Activated T-helper 17 cell treated with anti-CD3 and anti-CD28 coated beads, Interleukin-2, amount 50 U/mL, for 72 hours (primary cell): ENCODE results near the gene ZSCAN30. TPM values are rescaled to one million over a fixed set of nuclear protein-coding genes. Genes with fewer than 3 reads are reported as not detected.
"Not testable (repeated sequence)": the region's sequence is repeated elsewhere in the genome, so short reads cannot be mapped to it uniquely, and the experiment has no call there.

ENCODE experiments used
- ATAC-seq: fragments of 150-1000 bp; cut with Tn5 transposase; replicated peaks from 2 replicates; pipeline ENCODE4 v1.10.0; 2021; ENCODE audit warnings: mild to moderate bottlenecking, moderate library complexity
- H3K27ac Mint-ChIP-seq: one replicate; pipeline ENCODE4 v1.8.0; 2022; ENCODE audit warnings: mixed read lengths
- H3K27me3 Mint-ChIP-seq: one replicate; pipeline ENCODE4 v1.8.0; 2022; ENCODE audit warnings: mixed read lengths
- H3K36me3 Mint-ChIP-seq: one replicate; pipeline ENCODE4 v1.8.0; 2022; ENCODE audit warnings: low read depth, mild to moderate bottlenecking, mixed read lengths
- H3K4me1 Mint-ChIP-seq: one replicate; pipeline ENCODE4 v1.8.0; 2022; ENCODE audit warnings: mixed read lengths
- H3K4me3 Mint-ChIP-seq: one replicate; pipeline ENCODE4 v1.8.0; 2022; ENCODE audit warnings: mild to moderate bottlenecking, mixed read lengths
- H3K9me3 Mint-ChIP-seq: one replicate; pipeline ENCODE4 v1.8.0; 2022; ENCODE audit warnings: mixed read lengths
- total RNA-seq, 2 donors: library from RNA; stranded (reverse); gene quantifications; one replicate each; pipeline ENCODE4 v1.2.3, GENCODE V29; 2022

ZSCAN30 gene
- total RNA-seq, 2 donors from 2014 or later = 12.8 to 25.8 TPM

GRCh38 chr18:35236571-35237363 is 53.3 kb downstream of the ZSCAN30 start:
- no peak for ATAC-seq
- H3K4me1 Mint-ChIP-seq = no peaks in the 10 kb centered on the region
- H3K9me3 Mint-ChIP-seq = no peaks in the 10 kb centered on the region
- no peak overlapping the region for H3K27ac Mint-ChIP-seq
- H3K4me3 Mint-ChIP-seq = no peak overlapping the region
- H3K27me3 Mint-ChIP-seq = no peaks in the 10 kb centered on the region
- peaks cover 11% of the 10 kb centered on the region for H3K36me3 Mint-ChIP-seq

DNA sequence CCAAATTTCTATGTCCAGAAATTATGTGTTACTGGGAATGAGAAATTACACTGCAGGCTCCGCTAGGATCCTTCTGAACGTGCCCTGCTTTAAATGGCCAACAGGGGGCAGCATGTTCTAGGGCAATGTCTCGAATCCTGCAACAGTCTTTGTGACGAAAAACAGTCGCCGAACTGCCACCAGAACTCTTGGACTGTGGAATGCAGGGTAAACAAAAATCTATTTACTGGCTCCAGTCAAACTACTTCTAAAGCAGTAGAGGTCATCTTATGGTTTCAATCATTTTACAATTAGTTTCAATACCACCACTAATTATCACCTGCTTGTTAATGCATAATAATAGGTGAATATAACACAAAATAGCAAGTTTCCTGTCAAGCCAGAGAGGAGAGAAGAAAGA is 59.0 kb downstream of the ZSCAN30 start:
- Mint-ChIP-seq H3K27ac (peak overlapping the region; percentile 88), H3K27me3 (peaks cover 3% of the 10 kb centered on the region), H3K4me3 (peak overlapping the region; percentile 73), H3K9me3 (no peaks in the 10 kb centered on the region), H3K4me1 (peaks cover 4% of the 10 kb centered on the region), H3K36me3 (no peaks in the 10 kb centered on the region)
- peak; percentile 84 for ATAC-seq

DNA sequence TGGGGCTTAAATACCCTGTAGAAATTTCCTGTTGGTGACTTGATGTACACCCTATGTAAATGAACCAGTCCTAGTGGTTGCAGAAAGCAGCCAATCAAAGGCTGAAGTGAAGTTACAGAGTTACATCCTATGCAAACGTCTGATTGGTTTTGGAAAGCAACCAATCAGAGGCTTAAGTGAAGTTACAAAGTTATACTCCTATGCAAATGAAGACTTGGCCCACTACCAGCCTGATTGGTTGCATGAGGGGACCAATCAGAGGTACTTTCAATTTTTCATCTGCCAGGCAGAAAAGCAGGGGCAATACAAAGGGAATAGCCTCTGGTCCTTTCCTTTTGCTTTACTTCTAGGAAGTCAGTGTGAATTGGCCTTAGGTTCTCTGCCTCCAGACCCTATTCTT is 62.8 kb downstream of the ZSCAN30 start:
- Mint-ChIP-seq H3K36me3 (no peaks in the 10 kb centered on the region), H3K4me1 (peaks cover 4% of the 10 kb centered on the region), H3K4me3 (no peak overlapping the region), H3K9me3 (no peaks in the 10 kb centered on the region), H3K27me3 (peaks cover 3% of the 10 kb centered on the region), H3K27ac (no peak overlapping the region)
- ATAC-seq = peak; percentile 39

DNA sequence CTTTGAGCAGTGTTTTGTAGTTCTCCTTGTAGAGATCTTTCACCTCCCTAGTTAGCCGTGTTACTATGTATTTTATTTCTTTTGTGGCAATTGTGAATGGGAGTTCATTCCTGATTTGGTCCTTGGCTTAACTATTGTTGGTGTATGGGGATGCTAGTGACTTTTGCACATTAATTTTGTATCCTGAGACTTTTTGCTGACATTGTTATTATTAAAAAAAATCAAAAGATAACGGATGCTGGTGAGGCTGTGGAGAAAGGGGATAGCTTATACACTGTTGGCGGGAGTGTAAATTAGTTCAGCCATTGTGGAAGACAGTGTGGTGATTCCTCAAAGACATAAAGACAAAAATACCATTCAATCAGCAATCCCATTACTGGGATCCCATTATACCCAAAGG is 66.2 kb downstream of the ZSCAN30 start:
- no peak for ATAC-seq
- H3K36me3 Mint-ChIP-seq = no peaks in the 10 kb centered on the region

GRCh38 chr18:35220424-35220823 is 69.6 kb downstream of the ZSCAN30 start:
- H3K36me3 Mint-ChIP-seq = no peaks in the 10 kb centered on the region
- H3K27me3 Mint-ChIP-seq = no peaks in the 10 kb centered on the region
- no peaks in the 10 kb centered on the region for H3K9me3 Mint-ChIP-seq
- H3K27ac Mint-ChIP-seq = no peak overlapping the region
- ATAC-seq = no peak
- H3K4me1 Mint-ChIP-seq = no peaks in the 10 kb centered on the region
- H3K4me3 Mint-ChIP-seq = no peak overlapping the region

More for the DNA sequence above, 66.2 kb downstream of the ZSCAN30 start:
- H3K9me3 Mint-ChIP-seq = no peaks in the 10 kb centered on the region
- H3K27ac Mint-ChIP-seq = no peak overlapping the region
- no peak overlapping the region for H3K4me3 Mint-ChIP-seq
- no peaks in the 10 kb centered on the region for H3K4me1 Mint-ChIP-seq
- H3K27me3 Mint-ChIP-seq = no peaks in the 10 kb centered on the region

- ATAC-seq, H3K4me1 Mint-ChIP-seq, H3K9me3 Mint-ChIP-seq, H3K4me3 Mint-ChIP-seq, H3K36me3 Mint-ChIP-seq, H3K27me3 Mint-ChIP-seq, H3K27ac Mint-ChIP-seq: not testable (repeated sequence)
These were observed 70.7 kb downstream of the ZSCAN30 start for GRCh38 chr18:35219331-35219730.

GRCh38 chr18:35216611-35217010 is 73.4 kb downstream of the ZSCAN30 start:
- not testable (repeated sequence) for H3K4me3 Mint-ChIP-seq, H3K9me3 Mint-ChIP-seq, H3K4me1 Mint-ChIP-seq, H3K27ac Mint-ChIP-seq, ATAC-seq, H3K27me3 Mint-ChIP-seq, H3K36me3 Mint-ChIP-seq

DNA sequence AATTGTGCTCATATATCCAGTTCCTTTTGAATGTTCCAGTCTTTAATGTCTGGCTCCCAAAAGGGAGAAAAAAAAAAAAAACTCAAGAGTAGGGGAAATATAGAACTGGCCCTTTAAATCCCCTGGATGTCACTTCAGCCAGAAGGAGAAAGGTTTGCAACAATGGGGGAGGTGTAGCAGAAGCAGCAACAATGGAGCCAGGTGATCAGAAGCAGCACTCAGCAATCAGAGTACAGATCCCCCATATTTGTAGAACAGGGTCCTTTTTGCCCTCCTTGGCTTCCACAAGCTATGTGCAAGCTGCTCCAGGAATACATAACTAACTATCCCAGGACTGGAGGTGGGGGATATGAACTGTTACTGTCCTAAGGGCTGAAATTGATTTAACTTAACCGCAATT is 75.0 kb downstream of the ZSCAN30 start:
- no peak overlapping the region for H3K27ac Mint-ChIP-seq
- H3K4me3 Mint-ChIP-seq = no peak overlapping the region
- no peaks in the 10 kb centered on the region for H3K36me3 Mint-ChIP-seq
- no peaks in the 10 kb centered on the region for H3K27me3 Mint-ChIP-seq
- no peaks in the 10 kb centered on the region for H3K9me3 Mint-ChIP-seq
- ATAC-seq = no peak
- no peaks in the 10 kb centered on the region for H3K4me1 Mint-ChIP-seq

DNA sequence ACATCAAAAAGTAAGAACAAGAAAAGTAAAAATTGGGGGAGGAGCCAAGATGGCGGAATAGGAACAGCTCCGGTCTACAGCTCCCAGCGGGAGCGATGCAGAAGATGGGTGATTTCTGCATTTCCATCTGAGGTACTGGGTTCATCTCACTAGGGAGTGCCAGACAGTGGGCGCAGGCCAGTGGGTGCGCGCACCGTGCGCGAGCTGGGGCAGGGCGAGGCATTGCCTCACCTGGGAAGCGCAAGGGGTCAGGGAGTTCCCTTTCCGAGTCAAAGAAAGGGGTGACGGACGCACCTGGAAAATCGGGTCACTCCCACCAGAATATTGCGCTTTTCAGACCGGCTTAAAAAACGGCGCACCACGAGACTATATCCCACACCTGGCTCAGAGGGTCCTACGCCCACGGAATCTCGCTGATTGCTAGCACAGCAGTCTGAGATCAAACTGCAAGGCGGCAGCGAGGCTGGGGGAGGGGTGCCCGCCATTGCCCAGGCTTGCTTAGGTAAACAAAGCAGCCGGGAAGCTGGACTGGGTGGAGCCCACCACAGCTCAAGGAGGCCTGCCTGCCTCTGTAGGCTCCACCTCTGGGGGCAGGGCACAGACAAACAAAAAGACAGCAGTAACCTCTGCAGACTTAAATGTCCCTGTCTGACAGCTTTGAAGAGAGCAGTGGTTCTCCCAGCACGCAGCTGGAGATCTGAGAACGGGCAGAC is 84.1 kb downstream of the ZSCAN30 start:
- H3K27ac Mint-ChIP-seq, ATAC-seq, H3K4me3 Mint-ChIP-seq, H3K9me3 Mint-ChIP-seq, H3K36me3 Mint-ChIP-seq, H3K4me1 Mint-ChIP-seq: not testable (repeated sequence)
- peaks cover 12% of the 10 kb centered on the region for H3K27me3 Mint-ChIP-seq

DNA sequence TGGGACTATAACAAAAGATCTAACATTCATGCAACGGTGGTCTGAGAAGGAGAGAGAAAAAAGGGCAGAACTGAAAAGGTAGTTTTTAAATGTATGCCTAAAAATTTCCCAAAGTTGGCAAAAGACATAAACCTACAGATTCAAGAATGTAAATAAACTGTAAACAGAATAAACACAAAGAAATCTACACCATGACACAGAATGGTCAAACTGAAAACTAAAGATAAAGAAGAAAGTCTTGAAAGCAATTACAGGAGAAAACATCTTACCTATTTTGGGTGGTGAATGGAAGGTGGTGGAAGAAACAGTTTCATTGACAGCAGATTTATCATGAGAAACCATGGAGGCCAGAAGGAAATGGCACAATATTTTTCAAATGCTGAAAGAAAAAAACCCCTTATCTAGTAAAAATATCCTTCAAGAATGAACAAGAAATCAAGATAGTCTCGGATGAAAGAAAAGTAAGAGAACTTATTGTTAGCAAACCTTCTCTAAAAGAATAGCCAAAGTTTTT is 84.8 kb downstream of the ZSCAN30 start:
- Mint-ChIP-seq H3K4me3 (no peak overlapping the region), H3K27ac (no peak overlapping the region), H3K27me3 (peaks cover 12% of the 10 kb centered on the region), H3K36me3 (no peaks in the 10 kb centered on the region), H3K9me3 (peaks cover 10% of the 10 kb centered on the region), H3K4me1 (no peaks in the 10 kb centered on the region)
- ATAC-seq = no peak

DNA sequence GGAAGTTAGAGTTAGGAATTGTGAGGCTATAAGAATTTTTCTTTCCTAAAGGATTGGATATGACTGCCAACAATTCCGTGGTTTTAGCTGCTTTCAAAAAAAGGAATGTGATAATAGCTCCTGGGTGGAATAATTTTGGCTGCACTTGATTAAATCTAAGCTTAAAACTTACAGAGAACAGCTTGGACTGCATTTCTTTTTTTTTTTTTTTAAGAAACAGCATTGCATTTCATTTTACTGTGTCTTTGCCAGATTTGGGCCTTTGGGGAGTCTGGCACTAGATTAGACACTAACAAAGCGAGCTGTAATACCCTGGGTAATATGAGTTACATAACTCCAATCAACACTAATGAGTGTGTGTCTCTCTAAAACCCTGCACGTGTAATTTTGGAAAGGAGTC is 87.0 kb downstream of the ZSCAN30 start:
- H3K9me3 Mint-ChIP-seq = peaks cover 10% of the 10 kb centered on the region
- H3K4me1 Mint-ChIP-seq = no peaks in the 10 kb centered on the region
- no peak for ATAC-seq

GRCh38 chr18:35201256-35201931 is 88.6 kb downstream of the ZSCAN30 start:
- H3K36me3 Mint-ChIP-seq = no peaks in the 10 kb centered on the region
- peaks cover 10% of the 10 kb centered on the region for H3K9me3 Mint-ChIP-seq
- H3K27ac Mint-ChIP-seq = no peak overlapping the region
- H3K4me3 Mint-ChIP-seq = no peak overlapping the region
- ATAC-seq = no peak
- no peaks in the 10 kb centered on the region for H3K4me1 Mint-ChIP-seq
- H3K27me3 Mint-ChIP-seq = peaks cover 17% of the 10 kb centered on the region

More for the DNA sequence above, 87.0 kb downstream of the ZSCAN30 start:
- no peak overlapping the region for H3K4me3 Mint-ChIP-seq
- peaks cover 17% of the 10 kb centered on the region for H3K27me3 Mint-ChIP-seq
- H3K36me3 Mint-ChIP-seq = no peaks in the 10 kb centered on the region
- no peak overlapping the region for H3K27ac Mint-ChIP-seq
